SK-MEL-5 (cell line): Measurements from ENCODE around the gene MND1. TPM values are rescaled to one million over a fixed set of nuclear protein-coding genes. Genes with fewer than 3 reads are reported as not detected.
A peak's percentile ranks its signal among the peaks of the same experiment; 100 is the strongest.

Experiments
- DNase-seq: peaks from one replicate; pipeline ENCODE4 v3.0.0-alpha.2; 2016; ENCODE audit warnings: low read depth, low spot score
- in situ Hi-C: cut with HindIII; loops from 2 replicates; pipeline ENCODE4 v1.10.0; 2016; ENCODE audit warnings: low sequenced_read_pairs, high pct_unique_total_duplicates, low pct_unique_long_range_greater_than_20kb
- total RNA-seq: library from RNA; depleted of rRNA; stranded (reverse); fragments of >200 nt; shearing (Covaris generic); gene quantifications from 2 replicates; pipeline ENCODE4 v1.2.3, GENCODE V29; 2014

Gene MND1
- total RNA-seq, 1 experiment from 2014 or later: 13.7 TPM

GRCh38 chr4:153342751-153343552 lies 1.5 kb upstream of the MND1 start:
- in situ Hi-C loops: no loop called here
- DNase-seq: no peak

DNA sequence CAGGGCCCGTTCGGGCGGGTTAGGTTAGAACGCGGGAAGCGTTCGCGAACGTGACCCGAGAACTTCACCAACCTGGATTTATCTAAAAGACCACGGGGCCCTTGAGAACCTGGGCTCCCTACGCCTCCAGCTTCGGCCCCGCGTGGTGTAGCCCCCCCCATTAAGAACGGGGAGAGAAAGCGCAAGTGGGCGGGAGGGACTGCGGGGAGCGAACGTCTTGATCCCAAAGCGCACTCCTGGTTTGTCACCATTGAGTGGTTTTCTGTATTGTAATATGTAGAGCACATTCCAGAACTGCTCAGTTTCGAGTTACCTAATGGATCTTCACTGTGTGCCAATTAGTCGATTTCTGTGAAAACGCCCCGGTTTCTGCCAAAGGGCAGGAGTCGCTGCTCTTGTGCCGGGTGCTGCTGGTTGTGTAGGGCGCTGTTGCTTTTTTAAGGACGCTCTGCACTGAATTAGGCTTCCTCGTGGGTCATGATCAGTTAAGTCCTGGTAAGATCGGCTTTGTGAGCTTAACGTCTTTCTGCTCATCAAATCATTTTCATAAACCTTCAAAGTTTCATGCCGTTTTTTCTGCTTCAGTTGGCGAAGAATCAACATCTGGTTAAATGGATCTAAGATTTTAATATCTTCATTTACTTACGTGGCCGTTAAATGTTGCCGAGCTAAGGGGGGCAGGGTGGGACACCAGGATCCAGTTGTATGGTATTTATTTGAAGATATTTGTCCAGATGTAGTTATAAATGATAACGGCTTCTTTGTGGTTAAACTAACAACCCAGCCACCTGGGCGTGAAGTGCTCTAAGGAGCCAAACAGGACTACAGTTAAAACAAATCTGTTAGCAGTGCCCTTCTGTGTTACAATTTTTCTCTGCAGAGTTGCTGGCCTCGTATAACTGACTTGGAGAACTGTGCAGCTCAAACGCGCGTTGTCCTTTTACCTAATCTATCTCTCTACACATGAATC lies 809 bp downstream of the MND1 start:
- in situ Hi-C loops: no loop called here
- peak; percentile 53 for DNase-seq

DNA sequence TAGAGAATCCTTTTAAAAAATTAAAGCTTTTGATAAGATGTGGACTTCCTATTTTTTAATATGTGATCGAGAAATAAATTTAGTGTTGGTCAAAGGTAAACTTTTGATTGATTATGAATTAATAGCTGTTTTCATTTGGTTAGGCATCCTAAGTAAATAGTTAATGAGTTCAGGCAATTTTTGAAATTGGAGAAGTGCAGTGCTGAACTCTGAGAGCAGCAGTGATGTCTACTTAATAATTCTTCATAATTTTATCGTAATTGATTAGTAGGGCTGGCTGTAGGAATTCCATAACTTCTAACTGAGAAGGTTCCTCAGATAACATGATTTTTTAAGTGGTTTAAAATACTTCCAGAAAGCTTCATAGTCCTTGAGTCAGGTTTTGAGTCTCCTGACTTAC lies 1.5 kb downstream of the MND1 start:
- DNase-seq: no peak
- in situ Hi-C loops: no loop called here

DNA sequence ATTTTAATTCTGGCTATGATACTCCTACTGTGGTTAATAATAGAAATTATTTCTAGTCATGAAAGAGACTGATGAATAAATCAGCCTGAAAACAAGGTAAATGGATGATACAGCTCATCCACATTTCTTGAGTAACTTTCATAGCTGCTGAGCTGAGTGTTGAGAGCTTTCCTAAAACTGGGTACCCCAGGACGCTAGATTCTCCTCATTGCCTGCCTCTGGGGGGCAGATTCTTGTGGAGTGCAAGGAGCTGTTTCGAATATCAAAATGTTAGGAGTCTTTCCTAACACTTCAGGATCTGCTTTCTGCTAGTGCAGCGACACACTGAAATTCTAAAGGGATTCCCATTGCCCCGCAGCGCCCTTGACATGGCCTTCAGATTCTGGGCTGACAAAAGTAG lies 2.1 kb downstream of the MND1 start:
- no peak for DNase-seq
- in situ Hi-C loops: no loop called here

GRCh38 chr4:153347117-153347516 lies 2.6 kb downstream of the MND1 start:
- in situ Hi-C loops: no loop called here
- no peak for DNase-seq

DNA sequence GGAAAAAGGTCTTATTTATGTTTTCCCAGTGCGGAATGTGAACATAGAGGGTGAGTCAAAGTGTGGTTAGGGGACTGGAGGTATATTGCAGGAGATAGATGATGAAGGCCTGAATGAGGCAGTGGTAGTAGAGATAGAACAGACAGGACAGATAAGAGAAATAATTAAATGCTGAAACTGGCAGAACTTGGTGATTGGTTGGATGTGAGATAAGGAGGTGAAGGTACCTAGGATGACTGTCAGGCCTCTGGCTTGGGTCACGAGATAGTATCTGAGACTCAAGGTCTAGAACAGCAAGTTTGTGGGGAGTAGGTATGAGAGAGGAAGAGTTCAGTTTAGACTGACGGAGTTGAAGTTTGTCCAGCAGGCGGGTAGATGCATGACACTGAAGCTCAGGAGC lies 3.5 kb downstream of the MND1 start:
- DNase-seq: no peak
- in situ Hi-C loops: no loop called here

DNA sequence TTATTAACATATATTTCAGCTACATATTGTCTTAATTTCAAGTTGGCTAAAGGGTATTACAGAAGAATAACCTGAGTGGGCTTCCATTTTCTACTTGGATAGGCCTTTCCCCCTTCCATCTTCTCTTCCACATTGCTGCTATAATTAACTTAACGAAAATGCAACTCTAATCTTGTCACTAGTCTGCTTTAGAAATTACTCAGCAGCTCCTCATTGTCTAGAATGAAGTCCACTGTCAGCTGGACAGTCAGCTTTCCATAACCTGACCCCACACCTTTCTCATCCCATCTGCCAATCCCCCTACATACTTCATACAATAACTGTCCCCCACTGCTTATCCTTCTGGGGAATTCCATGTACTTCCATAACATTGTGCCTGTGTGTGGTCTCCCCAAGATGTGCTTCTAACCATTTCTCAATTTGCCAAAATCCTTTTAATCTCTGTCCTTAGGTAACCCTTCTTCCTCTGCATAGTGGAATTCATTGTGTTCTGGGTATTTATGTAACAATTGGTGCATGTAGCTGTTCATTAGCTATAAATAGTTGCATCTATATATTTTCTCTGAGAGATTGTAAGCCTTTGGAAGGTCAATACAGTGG lies 4.8 kb downstream of the MND1 start:
- no peak for DNase-seq
- in situ Hi-C loops: no loop called here

GRCh38 chr4:153362184-153362583 lies 17.7 kb downstream of the MND1 start:
- DNase-seq: peak; percentile 77

DNA sequence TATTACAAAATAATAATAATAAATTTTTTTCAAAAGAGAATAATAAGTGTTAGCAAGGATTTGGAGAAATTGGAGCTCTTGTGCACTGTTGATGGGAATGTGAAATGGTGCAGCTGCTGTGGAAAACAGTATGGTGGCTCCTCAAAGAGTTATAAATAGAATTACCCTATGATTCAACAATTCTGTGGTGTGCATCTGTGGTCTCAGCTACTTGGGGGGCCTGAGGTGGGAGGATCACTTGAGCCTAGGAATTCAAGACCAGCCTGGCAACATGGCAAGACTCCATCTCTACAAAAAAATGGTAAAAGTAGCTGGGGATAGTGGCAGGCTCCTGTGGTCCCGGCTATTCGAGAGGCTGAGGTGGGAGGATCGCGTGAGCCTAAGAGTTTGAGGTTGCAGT lies 19.6 kb downstream of the MND1 start:
- no peak for DNase-seq
- in situ Hi-C loops: no loop called here

More at GRCh38 chr4:153362184-153362583, 17.7 kb downstream of the MND1 start:
- in situ Hi-C loops: no loop called here

- in situ Hi-C loops: no loop called here
- DNase-seq: no peak
These were observed 20.5 kb downstream of the MND1 start for GRCh38 chr4:153365003-153365402.

- no peak for DNase-seq
- in situ Hi-C loops: no loop called here
These were observed 22.0 kb downstream of the MND1 start for GRCh38 chr4:153366486-153366885.

DNA sequence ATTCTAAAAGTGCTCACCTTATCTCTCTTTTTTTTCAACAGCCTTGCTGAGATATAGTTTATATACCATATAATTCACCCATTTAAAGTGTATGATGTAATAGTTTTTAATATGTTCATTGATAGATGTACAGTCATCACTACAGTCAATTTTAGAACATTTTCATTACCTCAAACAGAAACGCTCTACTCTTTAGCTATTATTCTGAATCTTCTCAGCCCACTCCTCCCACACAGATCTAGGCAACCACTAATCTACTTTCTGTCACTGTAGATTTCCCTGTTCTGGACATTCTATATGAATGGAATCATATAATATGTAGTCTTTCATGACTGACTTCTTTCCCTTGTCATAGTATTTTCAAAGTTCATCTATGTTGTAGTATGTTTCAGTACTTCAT lies 22.6 kb downstream of the MND1 start:
- in situ Hi-C loops: no loop called here
- no peak for DNase-seq

DNA sequence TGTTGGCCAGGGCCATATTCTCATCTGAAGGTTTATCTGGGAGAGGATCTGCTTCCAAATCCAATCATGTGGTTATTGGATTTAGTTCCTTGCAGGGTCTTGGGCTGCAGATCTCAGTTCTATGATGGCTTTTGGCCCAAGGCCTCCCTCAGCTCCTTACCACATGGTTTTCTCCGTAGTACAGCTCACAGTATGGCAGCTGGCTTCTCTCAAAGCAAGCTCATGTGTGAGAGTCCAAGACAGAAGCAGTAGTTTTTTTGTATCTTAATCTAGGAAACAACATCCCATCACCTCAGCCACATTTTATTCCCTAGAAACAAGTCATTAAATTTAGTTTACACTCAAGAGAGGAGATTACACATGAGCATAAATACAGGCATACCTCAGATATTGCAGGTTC lies 24.5 kb downstream of the MND1 start:
- no peak for DNase-seq
- in situ Hi-C loops: no loop called here

DNA sequence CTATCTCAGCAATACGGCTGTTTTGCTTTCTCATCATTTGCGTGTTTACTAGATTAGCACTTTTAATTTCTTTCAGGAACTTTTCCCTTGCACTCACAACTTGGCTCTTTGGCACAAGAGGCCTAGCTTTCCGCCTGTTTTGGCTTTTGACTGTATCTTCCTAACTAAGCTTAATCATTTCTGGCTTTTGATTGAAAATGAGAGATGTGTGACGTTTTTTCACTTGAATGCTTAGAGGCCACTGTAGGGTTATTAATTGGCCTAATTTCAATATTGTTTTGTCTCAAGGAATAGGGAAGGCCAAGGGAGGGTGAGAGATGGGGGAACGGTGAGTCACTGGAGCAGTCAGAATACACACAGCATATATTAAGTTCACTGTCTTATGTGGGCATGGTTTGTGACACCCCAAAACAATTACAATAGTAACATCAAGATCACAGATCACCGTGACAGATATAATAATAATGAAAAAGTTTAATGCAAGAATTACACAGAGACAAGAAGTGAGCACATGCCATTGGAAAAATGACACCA lies 27.3 kb downstream of the MND1 start:
- DNase-seq: no peak
- in situ Hi-C loops: loop anchor here (10.0 kb wide), 1 partner anchor 173 kb away; no protein-coding TSS in a partner anchor

GRCh38 chr4:153372967-153373562 lies 28.6 kb downstream of the MND1 start:
- in situ Hi-C loops: loop anchor here (10.0 kb wide), 1 partner anchor 172 kb away; no protein-coding TSS in a partner anchor
- no peak for DNase-seq

GRCh38 chr4:153374442-153374841 lies 30.0 kb downstream of the MND1 start:
- no peak for DNase-seq
- in situ Hi-C loops: loop anchor here (10.0 kb wide), 1 partner anchor 170 kb away; no protein-coding TSS in a partner anchor

DNA sequence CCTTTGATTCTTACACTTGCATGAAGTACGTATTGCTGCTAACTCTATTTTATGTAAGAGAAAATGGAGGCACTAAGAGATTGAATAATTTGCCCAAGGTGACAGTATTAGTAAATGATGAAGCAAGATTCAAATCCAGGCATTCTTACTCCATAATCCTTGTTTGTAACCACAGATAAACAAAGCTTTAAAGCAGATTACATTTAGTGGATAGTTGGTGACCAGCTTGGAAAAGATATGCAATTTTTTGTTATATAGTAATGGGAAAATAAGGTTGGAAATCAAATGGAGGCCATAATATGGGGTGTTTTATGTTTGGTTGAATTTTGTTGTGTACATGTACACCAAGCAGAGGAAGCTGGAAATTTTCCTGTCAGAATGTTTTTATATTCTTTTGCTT lies 30.8 kb downstream of the MND1 start:
- no peak for DNase-seq
- in situ Hi-C loops: loop anchor here (10.0 kb wide), 1 partner anchor 169 kb away; no protein-coding TSS in a partner anchor
